GM12872 (cell line): Measurements from ENCODE around the gene MLH3.

ENCODE experiments used
- CTCF ChIP-seq: IDR thresholded peaks from 3 replicates; pipeline ENCODE4 v1.5.1; 2011; ENCODE audit warnings: low read depth, mild to moderate bottlenecking, low read length, moderate library complexity; ENCODE audit not compliant: insufficient read depth

Gene MLH3

GRCh38 chr14:75050852-75051555 is at the start of gene MLH3:
MLH3 (minus strand) TSS chr14:75051467; CDS start chr14:75049655, 1,812 bp downstream.
- no peak for TF ChIP-seq CTCF

- no peak for TF ChIP-seq CTCF
Measured at GRCh38 chr14:75098682-75099081, 47.4 kb upstream of the MLH3 start.

GRCh38 chr14:75098212-75098611 is 46.9 kb upstream of the MLH3 start:
- TF ChIP-seq CTCF = no peak

- TF ChIP-seq CTCF = no peak
Measured at GRCh38 chr14:75096959-75097358, 45.7 kb upstream of the MLH3 start.

- TF ChIP-seq CTCF = no peak
Measured at GRCh38 chr14:75095690-75096089, 44.4 kb upstream of the MLH3 start.

- TF ChIP-seq CTCF = no peak
Measured at GRCh38 chr14:75094896-75095295, 43.6 kb upstream of the MLH3 start.

- TF ChIP-seq CTCF = no peak
Measured at GRCh38 chr14:75092698-75093097, 41.4 kb upstream of the MLH3 start.
